ENCODE data around the gene CLTCL1.

The CLTCL1 gene

DNA sequence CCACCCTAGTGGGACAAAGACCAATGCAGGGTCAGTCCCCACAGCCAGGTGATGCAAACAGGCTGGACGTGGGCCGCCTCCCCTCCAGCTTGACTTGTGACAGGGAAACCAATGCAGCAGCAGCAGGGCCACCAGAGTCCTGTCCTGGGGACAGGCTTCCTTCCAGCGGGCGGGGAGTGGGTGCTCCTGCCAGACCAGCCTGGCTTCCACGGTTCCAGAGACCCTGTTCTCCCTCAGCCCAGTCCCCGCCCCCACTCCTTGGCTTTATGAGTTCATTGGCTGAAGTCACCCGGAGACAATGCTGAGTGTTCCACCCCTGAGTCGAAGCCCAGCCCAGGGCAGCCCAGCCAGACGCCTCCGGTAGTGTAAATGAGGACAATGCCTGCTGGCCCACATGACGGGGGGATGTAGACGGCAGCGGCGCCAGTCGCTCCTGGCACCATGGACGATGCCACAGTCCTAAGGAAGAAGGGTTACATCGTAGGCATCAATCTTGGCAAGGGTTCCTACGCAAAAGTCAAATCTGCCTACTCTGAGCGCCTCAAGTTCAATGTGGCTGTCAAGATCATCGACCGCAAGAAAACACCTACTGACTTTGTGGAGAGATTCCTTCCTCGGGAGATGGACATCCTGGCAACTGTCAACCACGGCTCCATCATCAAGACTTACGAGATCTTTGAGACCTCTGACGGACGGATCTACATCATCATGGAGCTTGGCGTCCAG is 160.4 kb downstream of the CLTCL1 start, which contains the start of gene TSSK2:
Gene TSSK2 (plus strand): TSS at position 350 of the 726 bp plus-strand sequence. CDS start 92 bp downstream, at position 442.
- ChIA-PET POLR2A (interaction anchor here (1.9 kb wide), 1 partner anchor 9 kb away, joined by 4 read pairs; the partner anchor contains the start of gene DGCR2), CTCF (interaction anchor here (0.8 to 1.0 kb wide), 4 partner anchors 13 to 779 kb away, joined by 3 to 4 read pairs (median 3); partner anchors contain the start of gene ESS2)
- TF ChIP-seq, protein P1, sequence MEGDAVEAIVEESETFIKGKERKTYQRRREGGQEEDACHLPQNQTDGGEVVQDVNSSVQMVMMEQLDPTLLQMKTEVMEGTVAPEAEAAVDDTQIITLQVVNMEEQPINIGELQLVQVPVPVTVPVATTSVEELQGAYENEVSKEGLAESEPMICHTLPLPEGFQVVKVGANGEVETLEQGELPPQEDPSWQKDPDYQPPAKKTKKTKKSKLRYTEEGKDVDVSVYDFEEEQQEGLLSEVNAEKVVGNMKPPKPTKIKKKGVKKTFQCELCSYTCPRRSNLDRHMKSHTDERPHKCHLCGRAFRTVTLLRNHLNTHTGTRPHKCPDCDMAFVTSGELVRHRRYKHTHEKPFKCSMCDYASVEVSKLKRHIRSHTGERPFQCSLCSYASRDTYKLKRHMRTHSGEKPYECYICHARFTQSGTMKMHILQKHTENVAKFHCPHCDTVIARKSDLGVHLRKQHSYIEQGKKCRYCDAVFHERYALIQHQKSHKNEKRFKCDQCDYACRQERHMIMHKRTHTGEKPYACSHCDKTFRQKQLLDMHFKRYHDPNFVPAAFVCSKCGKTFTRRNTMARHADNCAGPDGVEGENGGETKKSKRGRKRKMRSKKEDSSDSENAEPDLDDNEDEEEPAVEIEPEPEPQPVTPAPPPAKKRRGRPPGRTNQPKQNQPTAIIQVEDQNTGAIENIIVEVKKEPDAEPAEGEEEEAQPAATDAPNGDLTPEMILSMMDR (IDR thresholded peaks at IDR 0.05; ENCODE audit: control extremely low read depth, extremely low read depth, low read depth, missing control alignments): no peak
- DNase-seq (ENCODE audit: extremely low spot score): no peak

DNA sequence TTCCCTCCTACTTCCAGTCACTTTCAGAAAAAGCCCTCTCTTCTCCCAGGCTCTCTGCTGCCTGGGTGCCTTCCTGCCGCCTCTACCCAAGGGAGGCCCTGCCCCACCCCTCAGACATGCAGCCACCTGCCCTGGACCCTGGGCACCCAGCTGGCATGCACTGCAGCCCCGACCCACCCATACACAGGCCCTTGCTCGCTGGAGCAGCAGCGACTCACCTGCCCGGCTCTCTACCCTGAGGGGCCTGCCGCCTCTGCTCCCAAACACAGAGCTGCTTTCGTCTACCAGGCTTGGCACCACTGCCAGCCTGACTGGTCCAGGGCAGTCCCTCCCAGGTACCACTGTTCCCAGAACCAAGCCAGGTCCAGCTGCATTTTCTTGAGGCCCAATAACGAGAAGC is 161.6 kb downstream of the CLTCL1 start:
- ChIA-PET CTCF (interaction anchor here (0.9 to 1.0 kb wide), 2 partner anchors 14 to 23 kb away, joined by 3 to 4 read pairs; partner anchors contain the start of gene ESS2), POLR2A (no interaction called here)

More for the DNA sequence above, 161.6 kb downstream of the CLTCL1 start:
- TF ChIP-seq, protein P1 (IDR thresholded peaks at IDR 0.05; ENCODE audit: control extremely low read depth, extremely low read depth, low read depth, missing control alignments): no peak
- DNase-seq (ENCODE audit: extremely low spot score): no peak
